Tibial artery (tissue), 4 donors: ENCODE results near the gene TPST1.

ENCODE experiments used
- DNase-seq, 2 donors: peaks; one replicate each; pipeline ENCODE4 v3.0.0-alpha.2; 2019
- H3K27ac ChIP-seq, 2 donors: fragments of 200-600 bp; sonication (generic) in 1 of 2; 1 replicate in 1 of 2; 2 replicates in 1 of 2; pipeline ENCODE4 v1.5.1; 2018 to 2019; ENCODE audit warnings: mild to moderate bottlenecking in 1 of 2
- H3K27me3 ChIP-seq, 2 donors: fragments of 200-600 bp; sonication (generic) in 1 of 2; one replicate each; pipeline versions ENCODE4 v1.5.1 to v1.6.0; 2016 to 2019
- H3K36me3 ChIP-seq, 3 donors: fragments of 200-600 bp; sonication (generic) in 2 of 3; one replicate each; pipeline ENCODE4 v1.5.1; 2016 to 2019; ENCODE audit warnings: mild to moderate bottlenecking in 2 of 3
- H3K4me1 ChIP-seq, 4 donors: fragments of 200-600 bp; sonication (generic) in 2 of 4; 1 replicate in 3 of 4; 2 replicates in 1 of 4; pipeline ENCODE4 v1.5.1; 2016 to 2019
- H3K4me3 ChIP-seq, 2 donors: fragments of 200-600 bp; sonication (generic) in 1 of 2; 1 replicate in 1 of 2; 2 replicates in 1 of 2; pipeline ENCODE4 v1.5.1; 2018 to 2019; ENCODE audit warnings: mild to moderate bottlenecking in 2 of 2
- H3K9me3 ChIP-seq, 3 donors: fragments of 200-600 bp; sonication (generic) in 1 of 3; one replicate each; pipeline ENCODE4 v1.5.1; 2016 to 2019
- intact Hi-C: fragments of 100-400 bp; cut with DNase I; formaldehyde crosslinking; loops from one replicate; pipeline ENCODE4 v1.15.0; 2023; ENCODE audit warnings: low total_unique reads
- TF ChIP-seq, protein P1 (sequence below), 2 experiments: fragments of 200-600 bp in 1 of 2; fragments of 450-650 bp in 1 of 2; IDR thresholded peaks; one replicate each; pipeline ENCODE4 v1.5.1; 2017 to 2019; ENCODE audit warnings: antibody characterized with exemption in 2 of 2, mild to moderate bottlenecking in 1 of 2, moderate library complexity in 1 of 2

Gene TPST1

DNA sequence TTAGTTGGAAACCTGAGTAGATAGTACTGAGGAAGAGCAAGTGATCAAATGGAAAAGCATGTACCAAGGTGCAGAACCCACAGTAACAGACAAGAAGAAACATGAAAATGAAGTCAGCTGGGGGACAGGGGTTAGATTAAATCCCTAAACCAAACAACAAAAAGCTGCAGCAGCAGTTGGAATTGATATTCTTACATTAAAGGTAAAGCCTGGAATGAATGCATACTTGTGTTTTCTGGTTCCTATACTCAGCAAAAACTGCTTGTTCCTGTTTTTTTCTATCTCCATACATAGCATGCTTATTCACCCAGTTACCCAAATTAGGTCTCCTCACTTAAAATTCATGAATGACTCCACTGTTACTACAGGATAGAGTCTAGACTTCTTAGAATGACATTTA lies 92.4 kb downstream of the TPST1 start:
- H3K27ac ChIP-seq, result no peak overlapping the region
- H3K27me3 ChIP-seq, result no peaks in the 10 kb centered on the region
- TF ChIP-seq, protein P1, sequence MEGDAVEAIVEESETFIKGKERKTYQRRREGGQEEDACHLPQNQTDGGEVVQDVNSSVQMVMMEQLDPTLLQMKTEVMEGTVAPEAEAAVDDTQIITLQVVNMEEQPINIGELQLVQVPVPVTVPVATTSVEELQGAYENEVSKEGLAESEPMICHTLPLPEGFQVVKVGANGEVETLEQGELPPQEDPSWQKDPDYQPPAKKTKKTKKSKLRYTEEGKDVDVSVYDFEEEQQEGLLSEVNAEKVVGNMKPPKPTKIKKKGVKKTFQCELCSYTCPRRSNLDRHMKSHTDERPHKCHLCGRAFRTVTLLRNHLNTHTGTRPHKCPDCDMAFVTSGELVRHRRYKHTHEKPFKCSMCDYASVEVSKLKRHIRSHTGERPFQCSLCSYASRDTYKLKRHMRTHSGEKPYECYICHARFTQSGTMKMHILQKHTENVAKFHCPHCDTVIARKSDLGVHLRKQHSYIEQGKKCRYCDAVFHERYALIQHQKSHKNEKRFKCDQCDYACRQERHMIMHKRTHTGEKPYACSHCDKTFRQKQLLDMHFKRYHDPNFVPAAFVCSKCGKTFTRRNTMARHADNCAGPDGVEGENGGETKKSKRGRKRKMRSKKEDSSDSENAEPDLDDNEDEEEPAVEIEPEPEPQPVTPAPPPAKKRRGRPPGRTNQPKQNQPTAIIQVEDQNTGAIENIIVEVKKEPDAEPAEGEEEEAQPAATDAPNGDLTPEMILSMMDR (IDR thresholded peaks at IDR 0.05), result no peak
- H3K4me1 ChIP-seq, result no peaks in the 10 kb centered on the region
- intact Hi-C loops, result no loop called here
- DNase-seq, result no peak
- peaks cover 0 to 5% (median 0%) of the 10 kb centered on the region in 3 donors for H3K36me3 ChIP-seq
- peaks cover 5 to 18% (median 7%) of the 10 kb centered on the region in 3 donors for H3K9me3 ChIP-seq
- H3K4me3 ChIP-seq, result no peak overlapping the region

DNA sequence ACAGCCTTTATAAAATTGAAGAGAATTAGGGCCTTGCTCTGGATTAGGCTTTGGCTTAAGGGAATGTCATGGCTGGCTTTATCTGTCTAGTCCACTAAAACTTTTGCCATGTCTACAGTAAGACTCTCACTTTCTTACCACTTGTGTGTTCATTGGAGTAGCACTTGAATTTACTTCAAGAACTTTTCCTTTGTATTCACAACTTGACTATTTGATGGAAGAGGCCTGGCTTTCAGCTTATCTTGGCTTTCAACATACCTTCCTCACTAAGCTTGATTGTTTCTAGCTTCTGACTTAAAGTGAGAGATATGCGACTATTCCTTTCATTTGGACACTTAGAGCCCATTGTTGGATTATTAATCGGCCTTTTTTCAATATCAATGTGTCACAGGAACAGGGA lies 96.1 kb downstream of the TPST1 start:
- Histone ChIP-seq H3K36me3 (peaks cover 0 to 5% (median 0%) of the 10 kb centered on the region in 3 donors), H3K4me1 (no peaks in the 10 kb centered on the region), H3K27ac (no peak overlapping the region), H3K9me3 (peaks cover 5 to 18% (median 7%) of the 10 kb centered on the region in 3 donors), H3K27me3 (no peaks in the 10 kb centered on the region), H3K4me3 (no peak overlapping the region)
- TF ChIP-seq, protein P1 (IDR thresholded peaks at IDR 0.05), result no peak
- intact Hi-C loops, result no loop called here
- no peak for DNase-seq

DNA sequence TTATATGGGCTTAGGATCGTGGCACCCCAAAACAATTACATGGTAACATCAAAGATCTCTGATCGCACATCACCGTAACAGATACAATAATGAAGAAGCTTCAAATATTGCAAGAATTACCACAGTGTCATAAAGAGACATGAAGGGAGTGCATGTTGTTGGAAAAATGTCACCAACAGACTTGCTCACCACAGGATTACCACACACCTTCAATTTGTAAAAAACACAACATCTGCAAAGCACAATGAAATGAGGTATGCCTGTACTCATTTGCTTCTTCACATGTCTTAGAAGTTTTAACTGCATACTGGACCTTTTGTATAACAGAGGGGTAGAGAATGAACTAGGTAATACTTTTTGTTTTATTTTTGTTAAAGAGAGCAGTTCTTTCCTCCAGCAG lies 96.6 kb downstream of the TPST1 start:
- no peaks in the 10 kb centered on the region for H3K27me3 ChIP-seq
- peaks cover 0 to 5% (median 0%) of the 10 kb centered on the region in 3 donors for H3K36me3 ChIP-seq
- intact Hi-C loops, result no loop called here
- TF ChIP-seq, protein P1 (IDR thresholded peaks at IDR 0.05), result no peak
- no peak for DNase-seq
- no peak overlapping the region for H3K27ac ChIP-seq
- H3K4me3 ChIP-seq, result no peak overlapping the region
- H3K9me3 ChIP-seq, result peaks cover 5 to 18% (median 7%) of the 10 kb centered on the region in 3 donors
- no peaks in the 10 kb centered on the region for H3K4me1 ChIP-seq

DNA sequence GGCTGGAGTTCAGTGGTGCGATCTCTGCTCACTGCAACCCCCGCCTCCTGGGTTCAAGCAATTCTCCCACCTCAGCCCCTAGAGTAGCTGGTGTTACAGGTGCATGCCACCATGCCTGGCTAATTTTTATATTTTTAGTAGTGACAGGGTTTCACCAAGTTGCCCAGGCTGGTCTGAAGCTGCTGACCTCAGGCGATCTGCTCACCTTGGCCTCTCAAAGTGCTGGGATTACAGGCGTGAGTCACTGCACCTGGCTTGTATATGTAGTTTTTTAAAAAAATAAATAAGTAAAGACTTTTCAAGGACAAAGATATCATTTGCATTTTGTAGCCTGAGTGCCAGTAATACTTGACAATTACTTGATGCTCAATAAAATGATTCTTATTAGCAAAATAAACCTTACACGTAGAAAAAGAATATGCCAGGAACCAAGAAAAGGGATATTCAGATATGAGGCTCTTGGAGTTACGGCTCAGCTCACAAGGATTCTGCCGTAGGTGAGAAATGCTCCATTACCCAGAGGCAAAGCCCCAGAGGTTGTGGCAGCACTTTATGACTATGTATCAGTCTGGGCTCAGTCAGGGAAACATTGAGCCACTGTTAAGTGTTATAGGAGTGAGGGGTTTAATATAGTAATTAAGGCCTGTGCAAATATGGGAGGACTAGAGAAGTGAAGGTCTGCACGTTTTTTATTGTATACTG lies 98.5 kb downstream of the TPST1 start:
- Histone ChIP-seq H3K27ac (no peak overlapping the region), H3K9me3 (peaks cover 3 to 5% (median 4%) of the 10 kb centered on the region in 3 donors), H3K4me1 (no peaks in the 10 kb centered on the region), H3K4me3 (no peak overlapping the region), H3K36me3 (peaks cover 0 to under 1% (median 0%) of the 10 kb centered on the region in 3 donors), H3K27me3 (no peaks in the 10 kb centered on the region)
- TF ChIP-seq, protein P1 (IDR thresholded peaks at IDR 0.05), result no peak
- DNase-seq, result no peak
- intact Hi-C loops, result no loop called here

DNA sequence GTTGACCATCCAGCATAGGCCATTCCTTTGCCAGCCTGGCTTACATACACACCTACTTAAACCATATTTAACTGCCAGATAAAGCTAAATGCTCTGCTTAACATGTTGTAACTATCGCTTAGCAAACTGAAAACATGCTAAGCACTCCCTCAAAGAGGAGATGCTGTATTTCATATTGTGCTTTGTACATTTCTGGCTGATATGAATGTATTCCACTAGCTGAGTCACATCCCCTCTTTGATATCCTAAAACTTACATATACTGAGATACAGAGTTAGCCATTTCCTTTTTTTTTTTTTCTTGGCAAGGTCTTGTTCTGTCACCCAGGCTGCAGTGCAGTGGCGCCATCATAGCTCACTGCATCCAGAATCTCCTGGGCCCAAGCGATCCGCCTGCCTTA lies 99.4 kb downstream of the TPST1 start:
- H3K36me3 ChIP-seq, result no peaks in the 10 kb centered on the region
- DNase-seq, result no peak
- no peak overlapping the region for H3K4me3 ChIP-seq
- H3K9me3 ChIP-seq, result peaks cover 0 to 2% (median 0%) of the 10 kb centered on the region in 3 donors
- intact Hi-C loops, result no loop called here
- H3K4me1 ChIP-seq, result no peaks in the 10 kb centered on the region
- TF ChIP-seq, protein P1 (IDR thresholded peaks at IDR 0.05), result no peak
- H3K27ac ChIP-seq, result no peak overlapping the region
- no peaks in the 10 kb centered on the region for H3K27me3 ChIP-seq
